ENCODE measurements around the gene SNAPIN. TPM values are rescaled to one million over a fixed set of nuclear protein-coding genes. Genes with fewer than 3 reads are reported as not detected.
A peak's percentile ranks its signal among the peaks of the same experiment; 100 is the strongest.

The SNAPIN gene
- total RNA-seq, 1 experiment from 2014 or later: 46.8 TPM

DNA sequence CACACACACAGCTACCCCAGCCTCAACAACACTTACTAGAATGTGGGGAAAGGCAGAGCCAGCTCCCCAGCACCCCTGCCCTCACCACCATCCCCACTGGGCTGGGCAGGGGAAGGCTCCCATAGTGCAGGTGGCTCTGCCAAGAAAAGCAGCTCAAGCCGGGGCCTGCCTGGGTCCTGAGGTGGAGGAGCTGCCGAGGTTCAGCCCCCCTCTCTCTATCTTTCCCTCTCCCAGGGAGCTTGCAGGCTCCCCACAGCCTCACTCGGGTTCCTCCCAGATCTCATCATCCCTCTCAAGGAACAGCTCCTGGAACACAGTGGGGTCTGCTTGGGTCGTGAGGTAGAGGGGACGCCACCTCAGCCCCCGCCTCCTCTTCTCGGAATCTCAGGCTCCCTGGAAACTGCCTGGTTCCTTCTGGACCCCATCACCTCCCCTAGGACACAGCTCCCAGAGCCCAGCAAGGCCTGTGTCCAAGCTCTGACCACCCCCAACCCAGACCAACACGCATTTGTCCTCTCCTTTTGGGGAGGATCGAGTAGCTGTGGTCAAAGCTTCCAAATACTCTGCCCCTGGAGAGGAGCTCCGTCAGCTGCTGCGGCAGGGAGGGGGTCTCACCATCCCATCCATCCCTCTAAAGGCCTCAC lies 46.3 kb upstream of the SNAPIN start:
- Histone ChIP-seq H3K4me3 (ENCODE audit: low read depth in 2 of 2, low read length in 2 of 2) (peak overlapping the region; percentile 52 to 85), H3K36me3 (ENCODE audit: control insufficient read depth, insufficient read depth, low read length) (no peaks in the 10 kb centered on the region), H3K4me1 (ENCODE audit: control insufficient read depth, insufficient read depth, low read length) (peaks cover 47% of the 10 kb centered on the region), H3K27ac (ENCODE audit: low read length) (peak overlapping the region; percentile 87), H3K9me3 (ENCODE audit: control insufficient read depth, insufficient read depth, low read depth, low read length) (no peaks in the 10 kb centered on the region), H3K27me3 (ENCODE audit: control insufficient read depth, insufficient read depth, low read length) (no peaks in the 10 kb centered on the region)
- intact Hi-C loops (cut with micrococcal nuclease; ENCODE audit: unreplicated experiment) (no loop called here), in situ Hi-C loops (cut with HindIII; ENCODE audit: low pct_unique_long_range_greater_than_20kb, low sequenced_read_pairs) (loop anchor here (25.0 kb wide), 1 partner anchor 250 kb away; the partner anchor contains the start of gene S100A9)
- ChIA-PET CTCF (interaction anchor here (0.7 to 1.8 kb wide), 2 partner anchors 40 to 68 kb away, joined by 3 to 10 read pairs; no protein-coding TSS in a partner anchor), POLR2A (interaction anchor here (0.5 to 1.1 kb wide), 5 partner anchors 15 to 210 kb away, joined by 3 to 6 read pairs (median 4); partner anchors contain the start of gene S100A13)
- DNase-seq (ENCODE audit: low read depth, low spot score) (no peak), ATAC-seq (0 out of 2 replicates have a peak, but pooled peaks have one; percentile 0)
- TF ChIP-seq SIN3A (IDR thresholded peaks at IDR 0.05; ENCODE audit: borderline replicate concordance, insufficient read depth, low read depth, low read length): no peak
- TF ChIP-seq TCF7L2 (IDR thresholded peaks at IDR 0.05; ENCODE audit: low read depth, low read length): no peak
- TF ChIP-seq POLR2AphosphoS5 (IDR thresholded peaks at IDR 0.05; ENCODE audit: low read depth, low read length): no peak
- TF ChIP-seq, protein P1, sequence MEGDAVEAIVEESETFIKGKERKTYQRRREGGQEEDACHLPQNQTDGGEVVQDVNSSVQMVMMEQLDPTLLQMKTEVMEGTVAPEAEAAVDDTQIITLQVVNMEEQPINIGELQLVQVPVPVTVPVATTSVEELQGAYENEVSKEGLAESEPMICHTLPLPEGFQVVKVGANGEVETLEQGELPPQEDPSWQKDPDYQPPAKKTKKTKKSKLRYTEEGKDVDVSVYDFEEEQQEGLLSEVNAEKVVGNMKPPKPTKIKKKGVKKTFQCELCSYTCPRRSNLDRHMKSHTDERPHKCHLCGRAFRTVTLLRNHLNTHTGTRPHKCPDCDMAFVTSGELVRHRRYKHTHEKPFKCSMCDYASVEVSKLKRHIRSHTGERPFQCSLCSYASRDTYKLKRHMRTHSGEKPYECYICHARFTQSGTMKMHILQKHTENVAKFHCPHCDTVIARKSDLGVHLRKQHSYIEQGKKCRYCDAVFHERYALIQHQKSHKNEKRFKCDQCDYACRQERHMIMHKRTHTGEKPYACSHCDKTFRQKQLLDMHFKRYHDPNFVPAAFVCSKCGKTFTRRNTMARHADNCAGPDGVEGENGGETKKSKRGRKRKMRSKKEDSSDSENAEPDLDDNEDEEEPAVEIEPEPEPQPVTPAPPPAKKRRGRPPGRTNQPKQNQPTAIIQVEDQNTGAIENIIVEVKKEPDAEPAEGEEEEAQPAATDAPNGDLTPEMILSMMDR (IDR thresholded peaks at IDR 0.05): no peak
- TF ChIP-seq, protein P2, sequence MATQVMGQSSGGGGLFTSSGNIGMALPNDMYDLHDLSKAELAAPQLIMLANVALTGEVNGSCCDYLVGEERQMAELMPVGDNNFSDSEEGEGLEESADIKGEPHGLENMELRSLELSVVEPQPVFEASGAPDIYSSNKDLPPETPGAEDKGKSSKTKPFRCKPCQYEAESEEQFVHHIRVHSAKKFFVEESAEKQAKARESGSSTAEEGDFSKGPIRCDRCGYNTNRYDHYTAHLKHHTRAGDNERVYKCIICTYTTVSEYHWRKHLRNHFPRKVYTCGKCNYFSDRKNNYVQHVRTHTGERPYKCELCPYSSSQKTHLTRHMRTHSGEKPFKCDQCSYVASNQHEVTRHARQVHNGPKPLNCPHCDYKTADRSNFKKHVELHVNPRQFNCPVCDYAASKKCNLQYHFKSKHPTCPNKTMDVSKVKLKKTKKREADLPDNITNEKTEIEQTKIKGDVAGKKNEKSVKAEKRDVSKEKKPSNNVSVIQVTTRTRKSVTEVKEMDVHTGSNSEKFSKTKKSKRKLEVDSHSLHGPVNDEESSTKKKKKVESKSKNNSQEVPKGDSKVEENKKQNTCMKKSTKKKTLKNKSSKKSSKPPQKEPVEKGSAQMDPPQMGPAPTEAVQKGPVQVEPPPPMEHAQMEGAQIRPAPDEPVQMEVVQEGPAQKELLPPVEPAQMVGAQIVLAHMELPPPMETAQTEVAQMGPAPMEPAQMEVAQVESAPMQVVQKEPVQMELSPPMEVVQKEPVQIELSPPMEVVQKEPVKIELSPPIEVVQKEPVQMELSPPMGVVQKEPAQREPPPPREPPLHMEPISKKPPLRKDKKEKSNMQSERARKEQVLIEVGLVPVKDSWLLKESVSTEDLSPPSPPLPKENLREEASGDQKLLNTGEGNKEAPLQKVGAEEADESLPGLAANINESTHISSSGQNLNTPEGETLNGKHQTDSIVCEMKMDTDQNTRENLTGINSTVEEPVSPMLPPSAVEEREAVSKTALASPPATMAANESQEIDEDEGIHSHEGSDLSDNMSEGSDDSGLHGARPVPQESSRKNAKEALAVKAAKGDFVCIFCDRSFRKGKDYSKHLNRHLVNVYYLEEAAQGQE (IDR thresholded peaks at IDR 0.05; ENCODE audit: insufficient read depth in 1 of 2, low read depth in 2 of 2, low read length in 1 of 2): no peak
- no TSS peak for BruUV-seq (replicated peaks)

DNA sequence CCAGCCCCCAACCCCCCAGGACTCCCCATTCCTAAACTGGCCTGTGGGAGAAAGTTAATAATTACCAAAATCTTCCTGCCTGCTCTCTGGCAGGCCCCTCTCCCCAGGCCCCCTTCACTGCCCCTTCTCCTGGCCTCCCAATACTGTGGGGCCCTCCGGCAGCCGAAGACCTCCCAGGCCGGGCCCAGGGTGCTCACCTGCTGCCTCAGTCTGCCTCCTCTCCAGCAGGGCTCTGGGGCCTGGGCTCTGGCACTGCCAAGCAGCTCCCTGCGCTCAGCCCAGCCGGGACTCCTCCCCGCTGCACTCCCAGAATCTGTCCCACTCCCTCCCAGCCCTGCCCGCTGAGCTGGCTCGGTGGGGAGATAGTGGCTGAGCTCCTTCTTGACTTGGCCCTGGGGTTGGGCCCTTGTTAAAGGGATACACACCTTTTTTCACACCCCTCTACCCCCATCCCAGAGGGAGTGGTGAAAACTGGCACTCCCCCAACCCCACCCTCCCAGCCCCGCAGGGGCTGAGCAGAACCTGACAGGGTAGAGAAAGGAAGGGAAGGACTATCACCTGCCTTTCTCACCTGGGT lies 45.7 kb upstream of the SNAPIN start, which contains the start of gene S100A16:
S100A16 (minus strand) TSS at position 383 of the 577 bp plus-strand sequence. CDS start 4,986 bp downstream, outside the sequence.
- in situ Hi-C loops (cut with HindIII; ENCODE audit: low pct_unique_long_range_greater_than_20kb, low sequenced_read_pairs) (loop anchor here (25.0 kb wide), 1 partner anchor 251 kb away; the partner anchor contains the start of gene S100A9), intact Hi-C loops (cut with micrococcal nuclease; ENCODE audit: unreplicated experiment) (no loop called here)
- Histone ChIP-seq H3K4me1 (ENCODE audit: control insufficient read depth, insufficient read depth, low read length) (peaks cover 47% of the 10 kb centered on the region), H3K4me3 (ENCODE audit: low read depth in 2 of 2, low read length in 2 of 2) (peak within 1 kb of the TSS; percentile 52 to 85), H3K9me3 (ENCODE audit: control insufficient read depth, insufficient read depth, low read depth, low read length) (no peaks in the 10 kb centered on the region), H3K27me3 (ENCODE audit: control insufficient read depth, insufficient read depth, low read length) (no peaks in the 10 kb centered on the region), H3K36me3 (ENCODE audit: control insufficient read depth, insufficient read depth, low read length) (no peaks in the 10 kb centered on the region), H3K27ac (ENCODE audit: low read length) (peak within 1 kb of the TSS; percentile 87)
- no TSS peak for BruUV-seq (replicated peaks)
- no peak for DNase-seq (ENCODE audit: low read depth, low spot score)
- ChIA-PET CTCF (interaction anchor here (0.5 to 1.8 kb wide), 3 partner anchors 22 to 69 kb away, joined by 3 to 10 read pairs (median 4); no protein-coding TSS in a partner anchor), POLR2A (interaction anchor here (0.5 to 1.1 kb wide), 5 partner anchors 10 to 210 kb away, joined by 3 to 14 read pairs (median 4); partner anchors contain the start of gene S100A13)
- TF ChIP-seq SIN3A (IDR thresholded peaks at IDR 0.05; ENCODE audit: borderline replicate concordance, insufficient read depth, low read depth, low read length) (no peak), TCF7L2 (IDR thresholded peaks at IDR 0.05; ENCODE audit: low read depth, low read length) (no peak), POLR2AphosphoS5 (IDR thresholded peaks at IDR 0.05; ENCODE audit: low read depth, low read length) (no peak)
- TF ChIP-seq, protein P1 (IDR thresholded peaks at IDR 0.05): no peak
- TF ChIP-seq, protein P2 (IDR thresholded peaks at IDR 0.05; ENCODE audit: insufficient read depth in 1 of 2, low read depth in 2 of 2, low read length in 1 of 2): no peak
- peak; percentile 71 for ATAC-seq

Measured in Panc1 (cell line).